Heart left ventricle (tissue), 16 donors: Measurements from ENCODE around the gene TMEM222. TPM values are rescaled to one million over a fixed set of nuclear protein-coding genes. Genes with fewer than 3 reads are reported as not detected.

ENCODE experiments used
- ATAC-seq, 4 donors: fragments of 200-7000 bp; cut with Tn5 transposase; one replicate each; pipeline ENCODE4 v1.9.1; 2020 to 2022; ENCODE audit warnings: moderate library complexity in 4 of 4, mild to moderate bottlenecking in 3 of 4, moderate number of reproducible peaks in 1 of 4
- DNase-seq, 5 donors: peaks; one replicate each; pipeline ENCODE4 v3.0.0-alpha.2; 2020
- H3K27ac ChIP-seq, 12 donors: fragments of 200-600 bp; sonication (generic) in 4 of 12; one replicate each; pipeline versions ENCODE4 v1.5.0 to v1.8.0; 2016 to 2022; ENCODE audit warnings: mild to moderate bottlenecking in 2 of 12
- H3K27me3 ChIP-seq, 9 donors: fragments of 200-600 bp; sonication (generic) in 2 of 9; one replicate each; pipeline versions ENCODE4 v1.5.1 to v1.8.0; 2016 to 2022; ENCODE audit warnings: mild to moderate bottlenecking in 3 of 9
- H3K36me3 ChIP-seq, 9 donors: fragments of 200-600 bp; sonication (generic) in 2 of 9; one replicate each; pipeline versions ENCODE4 v1.5.0 to v1.8.0; 2018 to 2022; ENCODE audit warnings: mild to moderate bottlenecking in 2 of 9
- H3K4me1 ChIP-seq, 12 donors: fragments of 200-600 bp; sonication (generic) in 4 of 12; one replicate each; pipeline versions ENCODE4 v1.5.0 to v1.8.0; 2016 to 2022; ENCODE audit warnings: mild to moderate bottlenecking in 3 of 12
- H3K4me3 ChIP-seq, 12 donors: fragments of 200-600 bp; sonication (generic) in 4 of 12; one replicate each; pipeline versions ENCODE4 v1.5.0 to v1.8.0; 2017 to 2022; ENCODE audit warnings: mild to moderate bottlenecking in 9 of 12, moderate library complexity in 4 of 12
- H3K9me3 ChIP-seq, 12 donors: fragments of 200-600 bp; sonication (generic) in 4 of 12; one replicate each; pipeline versions ENCODE4 v1.5.0 to v1.8.0; 2016 to 2022; ENCODE audit warnings: mild to moderate bottlenecking in 1 of 12
- CTCF ChIP-seq, 12 donors: fragments of 200-600 bp; sonication (generic) in 4 of 12; IDR thresholded peaks; one replicate each; pipeline versions ENCODE4 v1.5.0 to v1.8.0; 2018 to 2022; ENCODE audit warnings: antibody characterized with exemption in 12 of 12, mild to moderate bottlenecking in 5 of 12
- POLR2A ChIP-seq, 2 donors: fragments of 450-650 bp; IDR thresholded peaks; one replicate each; pipeline ENCODE4 v1.6.1; 2017; ENCODE audit warnings: antibody characterized with exemption in 2 of 2, mild to moderate bottlenecking in 2 of 2, moderate library complexity in 2 of 2
- WGBS, 4 donors: extraction: QIAGEN DNeasy Blood & Tissue Kit in 2 of 4; methylation state at CpG; one replicate each; pipeline versions ENCODE4 v1.1.5 to v1.1.7; 2013 to 2018; 5-methylcytosine and 5-hydroxymethylcytosine counted together
- intact Hi-C, 10 donors: fragments of 100-400 bp; cut with DNase I; formaldehyde crosslinking; loops; one replicate each; pipeline versions ENCODE4 v1.11.1 to v1.14.2; 2022
- polyA plus RNA-seq, 2 donors: library from polyadenylated mRNA; stranded (reverse); fragments of 200-250 nt; gene quantifications; one replicate each; pipeline ENCODE4 v1.2.3, GENCODE V29; 2013
- total RNA-seq, 9 donors: library from RNA; depleted of rRNA in 2 of 9; stranded (reverse); fragments of >200 nt in 2 of 9; fragmentation: NEBNext Ultra II Directional in 3 of 9; extraction: Animal tissue kit (Norgen Biotek cat#: 25700) in 3 of 9; gene quantifications; one replicate each; pipeline versions ENCODE4 v1.1.0 to v1.2.4, GENCODE V29; 2016 to 2023
- donor health status: ischemic (EF 13 %, LVEDD 7.1; RV severe dilation, severe dysfunction).
- donor health status: healthy with polysubstance abuse.
- donor health status: DM: no; HTN: yes; CAD: no.
- donor health status: DM: no; HTN: no; CAD: no.
- donor health status: ischemic (EF 25% LVEDD 6.9; RV normal size, moderate dysfunction).
- donor health status: ischemic (EF 25% LVEDD 5.7; RV mildly dilated, moderate dysfunction).
- donor health status: healthy.
- donor health status: DM: yes; HTN: yes; CAD: no.
- donor health status: ischemic (EF 35%, LVEDD 5.7; RV mildly dilated, moderate dysfunction).
- donor health status: nonischemic (EF 11% LVEDD 7.7; RV severe dilation, severe dysfunction).
- donor health status: DM: yes; HTN: yes; CAD: no.
- donor health status: PGD.
- donor health status: ischemic (EF 29% LVEDD 5.4; RV normal size, mild dysfunction).
- donor health status: nonischemic (EF 23%, LVEDD 6.1; RV moderate dilation, normal function).

The TMEM222 gene
- total and polyA plus RNA-seq, 11 donors, result 18.1 to 49.3 (median 26.2) TPM

GRCh38 chr1:27363766-27364695, 42.1 kb downstream of the TMEM222 start:
- Histone ChIP-seq H3K36me3 (peaks cover 0 to 59% (median 54%) of the 10 kb centered on the region in 9 donors), H3K27ac (peak overlapping the region in 4 of 12 donors; percentile 98 to 100 (median 98)), H3K4me1 (peaks cover 7 to 58% (median 34%) of the 10 kb centered on the region in 12 donors), H3K27me3 (no peaks in the 10 kb centered on the region), H3K9me3 (no peaks in the 10 kb centered on the region), H3K4me3 (peak overlapping the region in 5 of 12 donors; percentile 72 to 93 (median 90))
- DNase-seq (no peak), ATAC-seq (no peak)
- WGBS, 4 donors, result 87 to 91% (median 88%) methylated on average over 21 to 26 of the region's 26 CpGs
- intact Hi-C loops, result loop anchor here in 2 of 10 donors (2.0 kb wide), 2 partner anchors 29 to 41 kb away; partner anchors contain the start of genes GPR3 (in 1 of the 2) and TMEM222 (in 1 of the 2)
- TF ChIP-seq POLR2A (IDR thresholded peaks at IDR 0.05) (no peak), CTCF (IDR thresholded peaks at IDR 0.05) (no peak)

GRCh38 chr1:27364696-27365371, 42.9 kb downstream of the TMEM222 start:
- H3K4me1 ChIP-seq, result peaks cover 7 to 60% (median 39%) of the 10 kb centered on the region in 12 donors
- ATAC-seq, result no peak
- no peak for TF ChIP-seq POLR2A (IDR thresholded peaks at IDR 0.05)
- no peak for TF ChIP-seq CTCF (IDR thresholded peaks at IDR 0.05)
- peaks cover 0 to 51% (median 46%) of the 10 kb centered on the region in 9 donors for H3K36me3 ChIP-seq
- DNase-seq, result no peak
- WGBS, 4 donors, result 74 to 81% (median 79%) methylated on average over 10 to 11 of the region's 11 CpGs
- H3K27me3 ChIP-seq, result no peaks in the 10 kb centered on the region
- H3K9me3 ChIP-seq, result no peaks in the 10 kb centered on the region
- intact Hi-C loops, result loop anchor here in 4 of 10 donors (1.0 to 5.0 kb wide), 4 partner anchors 28 to 43 kb away; partner anchors contain the start of genes TMEM222 (in 3 of the 4) and GPR3 (in 1 of the 4)
- H3K4me3 ChIP-seq, result peak overlapping the region; percentile 70 to 93 (median 81)
- H3K27ac ChIP-seq, result peak overlapping the region in 11 of 12 donors; percentile 96 to 100 (median 99)

- no peaks in the 10 kb centered on the region for H3K9me3 ChIP-seq
- no peak for TF ChIP-seq CTCF (IDR thresholded peaks at IDR 0.05)
- peak in 1 of 2 donors; percentile 32 for TF ChIP-seq POLR2A (IDR thresholded peaks at IDR 0.05)
- H3K36me3 ChIP-seq, result peaks cover 0 to 43% (median 40%) of the 10 kb centered on the region in 9 donors
- 3 to 5% (median 3%) methylated on average over 37 to 40 of the region's 40 CpGs for WGBS, 4 donors
- peaks cover 7 to 58% (median 37%) of the 10 kb centered on the region in 12 donors for H3K4me1 ChIP-seq
- no peaks in the 10 kb centered on the region for H3K27me3 ChIP-seq
- peak overlapping the region; percentile 70 to 93 (median 81) for H3K4me3 ChIP-seq
- DNase-seq, result peak; percentile 91 to 94 (median 92)
- ATAC-seq, result peak; percentile 70 to 88 (median 80)
- intact Hi-C loops, result loop anchor here in 5 of 10 donors (1.0 to 5.0 kb wide), 6 partner anchors 21 to 43 kb away; partner anchors contain the start of genes TMEM222 (in 4 of the 5) and GPR3 (in 1 of the 5)
- peak overlapping the region; percentile 96 to 100 (median 99) for H3K27ac ChIP-seq
Measured at GRCh38 chr1:27365372-27366112, 43.6 kb downstream of the TMEM222 start.
